BE2C (cell line): ENCODE data around the gene OGFOD2.
"Not testable (repeated sequence)": the region's sequence is repeated elsewhere in the genome, so short reads cannot be mapped to it uniquely, and the experiment has no call there.

ENCODE experiments used
- DNase-seq: peaks from one replicate; pipeline ENCODE4 v3.0.0-alpha.2; 2020
- H3K27me3 ChIP-seq: fragments of 250-450 bp; sonication (Bioruptor Pico); 2 replicates; pipeline ENCODE4 v1.5.1; 2020; ENCODE audit warnings: mild to moderate bottlenecking
- H3K36me3 ChIP-seq: fragments of 250-450 bp; sonication (Bioruptor Pico); 2 replicates; pipeline ENCODE4 v1.5.1; 2020; ENCODE audit warnings: mild to moderate bottlenecking
- H3K4me1 ChIP-seq: fragments of 250-450 bp; sonication (Bioruptor Pico); 2 replicates; pipeline ENCODE4 v1.5.1; 2020
- H3K4me3 ChIP-seq: 2 replicates; pipeline ENCODE4 v1.5.1; 2011; ENCODE audit warnings: low read depth, low read length
- H3K9me3 ChIP-seq: fragments of 250-450 bp; sonication (Bioruptor Pico); 2 replicates; pipeline ENCODE4 v1.5.1; 2020
- CTCF ChIP-seq: IDR thresholded peaks from 2 replicates; pipeline ENCODE4 v1.5.1; 2012; ENCODE audit warnings: mild to moderate bottlenecking, low read depth, low read length

The OGFOD2 gene

GRCh38 chr12:123006977-123007376 lies 31.9 kb downstream of the OGFOD2 start:
- Histone ChIP-seq H3K9me3 (no peaks in the 10 kb centered on the region), H3K4me1 (peaks cover 9% of the 10 kb centered on the region), H3K36me3 (no peaks in the 10 kb centered on the region), H3K27me3 (no peaks in the 10 kb centered on the region), H3K4me3 (no peak overlapping the region)
- no peak for DNase-seq
- TF ChIP-seq CTCF: no peak

- no peaks in the 10 kb centered on the region for H3K36me3 ChIP-seq
Measured at GRCh38 chr12:123010110-123010509, 35.1 kb downstream of the OGFOD2 start.

GRCh38 chr12:123010681-123011080 lies 35.6 kb downstream of the OGFOD2 start:
- H3K4me1 ChIP-seq: peaks cover 9% of the 10 kb centered on the region
- H3K27me3 ChIP-seq: no peaks in the 10 kb centered on the region
- no peaks in the 10 kb centered on the region for H3K9me3 ChIP-seq
- H3K4me3 ChIP-seq: no peak overlapping the region
- no peaks in the 10 kb centered on the region for H3K36me3 ChIP-seq
- peak; percentile 12 for DNase-seq
- peak; percentile 14; the same call in 1 of the 2 replicates for TF ChIP-seq CTCF

More at GRCh38 chr12:123010110-123010509, 35.1 kb downstream of the OGFOD2 start:
- no peak for DNase-seq
- Histone ChIP-seq H3K27me3 (no peaks in the 10 kb centered on the region), H3K9me3 (no peaks in the 10 kb centered on the region), H3K4me1 (peaks cover 9% of the 10 kb centered on the region), H3K4me3 (no peak overlapping the region)
- no peak for TF ChIP-seq CTCF

GRCh38 chr12:123011701-123012100 lies 36.7 kb downstream of the OGFOD2 start:
- H3K4me3 ChIP-seq: no peak overlapping the region
- no peaks in the 10 kb centered on the region for H3K9me3 ChIP-seq
- DNase-seq: no peak
- H3K27me3 ChIP-seq: no peaks in the 10 kb centered on the region
- peaks cover 9% of the 10 kb centered on the region for H3K4me1 ChIP-seq
- H3K36me3 ChIP-seq: no peaks in the 10 kb centered on the region
- TF ChIP-seq CTCF: no peak

GRCh38 chr12:123013185-123014095 lies 38.4 kb downstream of the OGFOD2 start:
- H3K4me1 ChIP-seq: peaks cover 9% of the 10 kb centered on the region
- no peak for TF ChIP-seq CTCF
- H3K27me3 ChIP-seq: no peaks in the 10 kb centered on the region
- H3K9me3 ChIP-seq: no peaks in the 10 kb centered on the region
- no peak for DNase-seq
- no peaks in the 10 kb centered on the region for H3K36me3 ChIP-seq
- no peak overlapping the region for H3K4me3 ChIP-seq

GRCh38 chr12:123014473-123014872 lies 39.4 kb downstream of the OGFOD2 start:
- H3K36me3 ChIP-seq, H3K4me1 ChIP-seq, H3K4me3 ChIP-seq, H3K9me3 ChIP-seq, H3K27me3 ChIP-seq, DNase-seq: not testable (repeated sequence)
